Neural progenitor cell (in vitro differentiated cells): ENCODE results near the gene RASGRF1. TPM values are rescaled to one million over a fixed set of nuclear protein-coding genes. Genes with fewer than 3 reads are reported as not detected.

ENCODE experiments used
- DNase-seq: peaks from one replicate; pipeline ENCODE4 v3.0.0-alpha.2; 2016; ENCODE audit warnings: low spot score
- H2AFZ ChIP-seq: fragments of 200-600 bp; sonication (generic); replicated peaks from 2 replicates; pipeline ENCODE4 v1.6.1; 2016; ENCODE audit warnings: antibody characterized with exemption
- H3F3A ChIP-seq: fragments of 200-600 bp; sonication (generic); 2 replicates; pipeline ENCODE4 v1.6.1; 2016; ENCODE audit warnings: antibody characterized with exemption, low read depth
- H3K27ac ChIP-seq: fragments of 200-600 bp; sonication (generic); 2 replicates; pipeline ENCODE4 v1.5.1; 2016; ENCODE audit warnings: mild to moderate bottlenecking
- H3K27me3 ChIP-seq: fragments of 200-600 bp; sonication (generic); 2 replicates; pipeline ENCODE4 v1.6.1; 2016; ENCODE audit warnings: mild to moderate bottlenecking, moderate library complexity
- H3K36me3 ChIP-seq: fragments of 200-600 bp; sonication (generic); 2 replicates; pipeline ENCODE4 v1.5.1; 2016
- H3K4me1 ChIP-seq: fragments of 200-600 bp; sonication (generic); 2 replicates; pipeline ENCODE4 v1.6.1; 2016; ENCODE audit warnings: mixed run types
- H3K4me2 ChIP-seq: fragments of 200-600 bp; sonication (generic); 2 replicates; pipeline ENCODE4 v1.6.1; 2016
- H3K4me3 ChIP-seq: fragments of 200-600 bp; sonication (generic); 2 replicates; pipeline ENCODE4 v1.5.1; 2016
- H3K79me2 ChIP-seq: fragments of 200-600 bp; sonication (generic); 2 replicates; pipeline ENCODE4 v1.6.1; 2016; ENCODE audit warnings: low read depth
- H3K9ac ChIP-seq: fragments of 200-600 bp; sonication (generic); 2 replicates; pipeline ENCODE4 v1.6.1; 2016
- H3K9me3 ChIP-seq: fragments of 200-600 bp; sonication (generic); 2 replicates; pipeline ENCODE4 v1.5.1; 2016; ENCODE audit warnings: low read depth
- H4K20me1 ChIP-seq: fragments of 200-600 bp; sonication (generic); 2 replicates; pipeline ENCODE4 v1.6.1; 2016; ENCODE audit warnings: low read depth
- H3K27ac Mint-ChIP-seq: 3 replicates; pipeline ENCODE4 v1.8.0; 2021; ENCODE audit warnings: mixed read lengths
- H3K27me3 Mint-ChIP-seq: 2 replicates; pipeline ENCODE4 v1.8.0; 2022; ENCODE audit warnings: low read depth, mild to moderate bottlenecking, inconsistent platforms, moderate library complexity, mixed read lengths; ENCODE audit not compliant: insufficient read depth
- H3K36me3 Mint-ChIP-seq: 3 replicates; pipeline ENCODE4 v1.8.0; 2021; ENCODE audit warnings: mixed read lengths
- H3K4me1 Mint-ChIP-seq: 3 replicates; pipeline ENCODE4 v1.8.0; 2021; ENCODE audit warnings: mixed read lengths
- H3K4me3 Mint-ChIP-seq: 3 replicates; pipeline ENCODE4 v1.8.0; 2021; ENCODE audit warnings: mild to moderate bottlenecking, moderate library complexity, mixed read lengths
- H3K9me3 Mint-ChIP-seq: 3 replicates; pipeline ENCODE4 v1.8.0; 2020; ENCODE audit warnings: mixed read lengths
- CTCF ChIP-seq: fragments of 200-600 bp; sonication (generic); IDR thresholded peaks from 2 replicates; pipeline ENCODE4 v1.5.1; 2017; ENCODE audit warnings: antibody characterized with exemption, mild to moderate bottlenecking
- EZH2 ChIP-seq: fragments of 200-600 bp; sonication (generic); IDR thresholded peaks from 2 replicates; pipeline ENCODE4 v1.6.1; 2017; ENCODE audit warnings: antibody characterized with exemption, mild to moderate bottlenecking, moderate library complexity
- EZH2phosphoT487 ChIP-seq: fragments of 200-600 bp; sonication (generic); IDR thresholded peaks from 2 replicates; pipeline ENCODE4 v1.6.1; 2017; ENCODE audit warnings: antibody characterized with exemption
- total RNA-seq: library from RNA; depleted of rRNA; stranded (reverse); fragments of >200 nt; gene quantifications from 2 replicates; pipeline ENCODE4 v1.2.3, GENCODE V29; 2015; ENCODE audit warnings: low replicate concordance

The RASGRF1 gene
- total RNA-seq, 1 donor from 2014 or later, result 0.22 TPM

GRCh38 chr15:79089890-79090486 lies 592 bp downstream of the RASGRF1 start:
- Histone ChIP-seq H3K27ac (no peak overlapping the region), H3F3A (peaks cover 15% of the 10 kb centered on the region), H4K20me1 (peaks cover 39% of the 10 kb centered on the region), H3K4me3 (peak overlapping the region; percentile 52), H3K79me2 (no peaks in the 10 kb centered on the region), H3K27me3 (peaks cover 100% of the 10 kb centered on the region), H3K4me1 (peaks cover 14% of the 10 kb centered on the region), H3K9ac (no peak overlapping the region), H3K9me3 (no peaks in the 10 kb centered on the region), H3K4me2 (peak overlapping the region; percentile 89), H2AFZ (peak overlapping the region; percentile 78), H3K36me3 (no peaks in the 10 kb centered on the region)
- H3K9me3 Mint-ChIP-seq, result peaks cover 7% of the 10 kb centered on the region
- no peak overlapping the region for H3K27ac Mint-ChIP-seq
- peaks cover 72% of the 10 kb centered on the region for H3K27me3 Mint-ChIP-seq
- peak overlapping the region; percentile 81 for H3K4me3 Mint-ChIP-seq
- peaks cover 2% of the 10 kb centered on the region for H3K36me3 Mint-ChIP-seq
- peaks cover 11% of the 10 kb centered on the region for H3K4me1 Mint-ChIP-seq
- TF ChIP-seq EZH2phosphoT487 (peak; percentile 80), EZH2 (peak; percentile 77), CTCF (no peak)
- DNase-seq, result peak; percentile 44

GRCh38 chr15:79089331-79089889 lies 1.2 kb downstream of the RASGRF1 start:
- H3K79me2 ChIP-seq, result no peaks in the 10 kb centered on the region
- Mint-ChIP-seq H3K4me1 (peaks cover 11% of the 10 kb centered on the region), H3K4me3 (peak overlapping the region; percentile 81), H3K9me3 (peaks cover 7% of the 10 kb centered on the region), H3K27me3 (peaks cover 72% of the 10 kb centered on the region), H3K27ac (no peak overlapping the region), H3K36me3 (peaks cover 2% of the 10 kb centered on the region)
- peaks cover 14% of the 10 kb centered on the region for H3K4me1 ChIP-seq
- H3K9me3 ChIP-seq, result no peaks in the 10 kb centered on the region
- H3K4me2 ChIP-seq, result peak overlapping the region; percentile 89
- H3F3A ChIP-seq, result peaks cover 15% of the 10 kb centered on the region
- peak overlapping the region; percentile 52 for H3K4me3 ChIP-seq
- TF ChIP-seq CTCF (no peak), EZH2phosphoT487 (peak; percentile 6), EZH2 (peak; percentile 78)
- no peak overlapping the region for H3K9ac ChIP-seq
- DNase-seq, result peak; percentile 82
- H2AFZ ChIP-seq, result peak overlapping the region; percentile 78
- peaks cover 39% of the 10 kb centered on the region for H4K20me1 ChIP-seq
- no peaks in the 10 kb centered on the region for H3K36me3 ChIP-seq
- peaks cover 100% of the 10 kb centered on the region for H3K27me3 ChIP-seq
- no peak overlapping the region for H3K27ac ChIP-seq

- Mint-ChIP-seq H3K27me3 (peaks cover 70% of the 10 kb centered on the region), H3K4me3 (no peak overlapping the region), H3K4me1 (peaks cover 11% of the 10 kb centered on the region), H3K9me3 (peaks cover 7% of the 10 kb centered on the region), H3K27ac (no peak overlapping the region), H3K36me3 (peaks cover 2% of the 10 kb centered on the region)
- Histone ChIP-seq H3K36me3 (no peaks in the 10 kb centered on the region), H3F3A (peaks cover 15% of the 10 kb centered on the region), H3K79me2 (no peaks in the 10 kb centered on the region), H4K20me1 (peaks cover 39% of the 10 kb centered on the region), H3K27me3 (peaks cover 100% of the 10 kb centered on the region), H3K9me3 (no peaks in the 10 kb centered on the region), H3K4me3 (peak overlapping the region; percentile 52), H3K27ac (no peak overlapping the region), H3K9ac (no peak overlapping the region), H3K4me2 (peak overlapping the region; percentile 89), H3K4me1 (peaks cover 14% of the 10 kb centered on the region), H2AFZ (no peak overlapping the region)
- no peak for TF ChIP-seq CTCF
- no peak for TF ChIP-seq EZH2phosphoT487
- TF ChIP-seq EZH2, result no peak
- DNase-seq, result no peak
Observed at GRCh38 chr15:79088426-79089205, 2.0 kb downstream of the RASGRF1 start.
